CD4-positive, alpha-beta T cell treated with Interleukin-17A for 4 hours (primary cell): ENCODE results near the gene SERTAD1.
"Not testable (repeated sequence)": the region's sequence is repeated elsewhere in the genome, so short reads cannot be mapped to it uniquely, and the experiment has no call there.

ENCODE experiments used
- DNase-seq: peaks from one replicate; pipeline ENCODE4 v3.0.0-alpha.2; 2020; ENCODE audit warnings: mixed read lengths

Gene SERTAD1

DNA sequence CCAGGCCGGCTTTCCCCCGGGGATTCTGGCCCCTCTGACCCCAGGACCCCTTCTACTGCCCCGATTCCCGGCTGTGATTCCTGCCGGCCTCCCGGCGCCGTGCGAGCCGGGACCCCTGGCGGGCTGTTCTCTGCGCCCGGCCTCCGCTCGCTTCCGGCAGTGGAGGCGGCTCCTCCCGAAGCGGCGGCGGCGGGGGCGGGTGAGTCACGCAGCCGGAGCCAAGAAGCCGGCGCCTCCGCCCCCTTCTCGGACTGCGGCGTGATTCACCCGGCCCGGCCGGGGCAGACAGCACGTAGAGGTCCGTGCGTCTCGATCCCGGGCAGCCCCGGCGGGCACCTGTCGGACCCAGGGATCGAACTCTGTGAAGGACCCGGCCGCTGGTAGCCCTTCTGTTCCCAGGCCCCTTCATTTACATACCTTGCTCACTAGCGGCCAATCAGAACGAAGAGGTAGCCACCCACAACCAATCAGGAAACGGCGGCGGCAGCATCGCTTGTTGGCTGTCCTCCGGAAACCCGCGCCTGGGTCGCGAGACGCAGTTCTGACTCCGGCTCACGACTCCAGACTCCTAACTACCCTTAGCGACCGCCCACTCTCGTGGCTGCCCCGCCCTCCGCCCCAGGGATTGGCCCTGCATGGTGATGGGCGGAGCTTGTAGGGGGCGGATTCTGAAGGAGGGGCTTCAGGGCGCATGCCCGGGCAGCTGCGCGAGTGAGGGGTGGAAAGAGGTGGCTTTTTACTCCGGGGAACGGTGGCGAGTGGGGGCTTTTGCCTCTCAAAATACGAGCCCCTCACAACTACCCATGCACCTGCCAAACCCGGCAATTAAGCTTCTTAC, at the start of gene SERTAD1:
Gene SERTAD1, minus strand, starts transcription at position 543 of the 838 bp plus-strand sequence. CDS start 2,446 bp downstream, outside the sequence.
- DNase-seq: peak; percentile 100

DNA sequence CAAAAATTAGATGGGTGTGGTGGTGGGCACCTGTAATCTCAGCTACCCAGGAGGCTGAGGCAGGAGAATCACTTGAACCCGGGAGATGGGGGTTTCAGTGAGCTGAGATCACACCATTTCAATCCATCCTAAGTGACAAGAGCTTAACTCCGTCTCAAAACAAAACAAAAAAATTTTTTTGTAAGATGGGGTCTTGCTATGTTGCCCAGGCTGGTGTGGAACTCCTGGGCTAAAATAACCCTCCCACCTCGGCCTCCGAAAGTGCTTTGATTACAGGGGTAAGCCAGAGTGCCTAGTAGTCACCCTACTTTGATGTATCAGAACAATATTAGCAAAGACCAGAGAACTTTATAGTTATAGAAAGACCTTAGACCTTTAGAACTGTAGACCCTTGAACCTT, 48.9 kb upstream of the SERTAD1 start:
- no peak for DNase-seq

- no peak for DNase-seq
These were observed 46.7 kb upstream of the SERTAD1 start for GRCh38 chr19:40472516-40472915.

DNA sequence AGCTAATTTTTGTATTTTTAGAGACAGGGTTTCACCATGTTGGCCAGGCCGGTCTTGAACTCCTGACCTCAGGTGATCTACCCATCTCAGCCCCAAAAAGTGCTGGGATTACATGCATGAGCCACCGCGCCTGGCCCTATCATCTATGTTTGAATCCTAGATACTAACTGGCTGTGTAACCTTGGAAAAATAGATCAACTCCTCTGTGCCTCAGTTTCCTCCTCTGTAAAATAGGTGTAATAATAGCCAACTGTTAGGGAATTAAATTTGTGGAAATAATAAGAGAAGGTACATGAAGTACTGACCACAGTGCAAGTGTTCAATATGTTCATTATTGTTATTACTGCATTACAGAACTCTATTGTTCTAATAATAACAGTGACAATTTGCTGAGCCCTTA, 45.3 kb upstream of the SERTAD1 start:
- no peak for DNase-seq

DNA sequence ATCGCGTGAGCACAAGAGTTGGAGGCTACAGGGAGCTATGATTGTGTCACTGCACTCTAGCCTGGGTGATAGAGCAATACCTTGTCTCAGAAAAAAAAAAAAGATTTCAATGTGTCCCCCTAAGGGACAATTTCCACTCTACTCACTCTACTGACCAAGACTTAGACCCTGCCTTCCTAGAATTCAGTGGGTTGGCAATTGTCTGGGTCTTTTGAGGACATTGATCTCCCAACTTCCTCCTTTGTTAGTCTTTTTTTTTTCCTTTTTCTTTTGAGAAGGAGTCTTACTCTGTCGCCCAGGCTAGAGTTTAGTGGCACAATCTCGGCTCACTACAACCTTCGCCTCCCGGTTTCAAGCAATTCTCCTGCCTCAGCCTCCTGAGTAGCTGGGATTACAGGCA, 43.2 kb upstream of the SERTAD1 start:
- no peak for DNase-seq

DNA sequence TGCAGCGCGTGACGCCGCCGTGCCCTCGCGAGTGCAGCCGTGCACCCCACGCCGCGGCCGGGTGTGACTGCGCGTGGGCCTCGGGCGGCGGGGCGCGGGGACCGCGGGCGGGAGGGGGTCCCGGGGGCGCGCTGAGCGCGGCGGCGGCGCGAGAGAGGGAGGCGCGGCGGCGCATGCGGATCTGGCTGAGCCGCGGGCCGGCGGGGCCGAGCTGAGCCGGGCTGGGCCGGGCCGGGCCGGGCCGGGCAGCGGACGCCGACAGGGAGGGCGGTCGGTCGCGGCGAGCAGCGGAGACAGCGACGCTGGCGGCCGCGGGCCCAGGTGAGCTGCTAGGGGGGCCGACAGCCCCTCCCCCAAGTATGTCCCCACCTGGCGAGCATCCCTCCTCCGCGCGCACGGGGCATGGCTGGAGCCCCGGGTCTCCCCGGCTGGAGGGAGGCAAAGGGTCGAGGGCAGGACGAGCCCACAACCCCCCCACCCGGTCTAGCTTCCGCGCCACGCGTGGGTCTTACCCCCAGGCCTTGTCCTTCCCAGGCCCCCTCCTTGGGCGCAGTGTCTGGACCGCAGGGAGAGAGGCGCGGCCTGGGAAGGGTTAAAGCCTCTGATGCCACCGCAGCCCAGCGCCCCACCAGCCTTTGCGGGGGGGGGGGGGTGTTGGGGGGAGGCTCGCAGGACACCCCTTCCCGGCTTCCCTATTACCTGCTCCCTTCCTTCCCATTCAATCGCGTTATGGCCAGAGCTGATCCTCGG, 41.4 kb upstream of the SERTAD1 start, which contains the start of gene SPTBN4:
Gene SPTBN4, plus strand, starts transcription at position 17 of the 750 bp plus-strand sequence. CDS start 5,621 bp downstream, outside the sequence.
- peak; percentile 6 for DNase-seq

- DNase-seq: peak; percentile 31
These were observed 40.6 kb upstream of the SERTAD1 start for GRCh38 chr19:40466219-40466984.

- DNase-seq: peak; percentile 100
These were observed 39.9 kb upstream of the SERTAD1 start, which contains the start of gene BLVRB for GRCh38 chr19:40465557-40466218. Gene BLVRB (minus strand): TSS chr19:40465745. CDS start chr19:40465688, 57 bp downstream.

GRCh38 chr19:40465025-40465556, 39.3 kb upstream of the SERTAD1 start:
- no peak for DNase-seq

- DNase-seq: peak; percentile 83
These were observed 38.5 kb upstream of the SERTAD1 start for GRCh38 chr19:40464059-40465024.

DNA sequence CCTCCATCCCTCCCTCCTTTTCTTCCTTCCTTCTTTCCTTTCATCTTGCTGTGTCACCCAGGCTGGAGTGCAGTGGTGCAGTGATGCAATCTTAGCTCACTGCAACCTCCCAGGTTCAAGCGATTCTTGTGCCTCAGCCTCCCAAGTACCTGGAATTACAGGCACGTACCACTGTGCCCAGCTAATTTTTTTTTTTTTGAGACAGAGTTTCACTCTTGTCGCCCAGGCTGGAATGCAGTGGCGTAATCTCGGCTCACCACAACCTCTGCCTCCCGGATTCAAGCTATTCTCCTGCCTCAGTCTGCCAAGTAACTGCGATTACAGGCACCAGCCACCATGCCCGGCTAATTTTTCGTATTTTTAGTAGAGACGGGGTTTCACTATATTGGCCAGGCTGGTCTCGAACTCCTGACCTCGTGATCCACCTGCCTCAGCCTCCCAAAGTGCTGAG, 37.8 kb upstream of the SERTAD1 start:
- DNase-seq: not testable (repeated sequence)

GRCh38 chr19:40461669-40462221, 36.0 kb upstream of the SERTAD1 start:
- DNase-seq: no peak

- DNase-seq: no peak
These were observed 34.4 kb upstream of the SERTAD1 start for GRCh38 chr19:40460185-40460584.

DNA sequence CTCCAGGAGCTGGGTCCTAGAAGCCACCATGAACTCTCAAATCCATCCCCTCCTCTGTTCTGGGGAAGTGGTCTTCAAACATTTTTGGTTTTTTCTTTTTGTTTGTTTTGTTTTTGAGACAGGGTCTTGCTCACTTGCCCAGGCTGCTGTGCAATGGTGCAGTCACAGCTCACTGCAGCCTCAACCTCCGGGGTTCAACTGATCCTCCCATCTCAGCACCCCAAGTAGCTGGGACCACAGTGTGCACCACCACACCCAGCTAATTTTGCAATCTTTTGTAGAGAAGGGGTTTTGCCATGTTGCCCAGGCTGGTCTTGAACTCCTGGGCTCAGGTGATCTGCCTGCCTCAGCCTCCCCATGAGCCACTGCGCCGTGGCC, 32.8 kb upstream of the SERTAD1 start:
- DNase-seq: no peak

DNA sequence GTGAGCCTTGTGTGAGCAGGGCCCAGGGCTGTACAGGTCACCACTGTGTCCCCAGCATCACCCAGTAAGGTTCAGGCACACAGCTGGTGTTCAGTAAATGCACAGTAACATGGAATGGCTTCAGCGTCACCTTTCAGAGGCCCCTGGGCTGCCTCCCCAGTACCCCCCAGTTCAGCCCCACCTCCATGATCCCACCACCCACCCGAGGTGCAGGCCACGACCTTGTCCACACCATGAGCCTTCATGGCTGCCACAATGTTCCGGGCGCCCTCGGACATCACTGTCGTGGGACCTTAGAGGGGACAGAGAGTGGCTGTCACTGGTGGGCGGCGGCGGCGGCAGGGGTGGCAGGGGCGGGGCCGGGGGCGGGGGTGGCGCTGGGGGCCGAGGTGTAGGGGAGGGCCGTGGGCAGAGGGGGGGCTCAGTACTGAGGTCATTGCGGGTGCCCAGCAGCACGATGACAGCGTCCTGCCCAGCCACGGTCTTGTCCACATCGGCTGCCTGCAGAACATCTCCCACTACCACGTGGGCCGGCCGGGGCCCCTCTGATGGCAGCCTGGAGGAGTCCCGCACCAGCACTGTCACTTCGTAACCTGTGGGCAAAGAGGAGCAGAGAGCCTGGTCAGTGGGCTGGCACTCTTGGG, 32.3 kb upstream of the SERTAD1 start:
- DNase-seq: no peak

DNA sequence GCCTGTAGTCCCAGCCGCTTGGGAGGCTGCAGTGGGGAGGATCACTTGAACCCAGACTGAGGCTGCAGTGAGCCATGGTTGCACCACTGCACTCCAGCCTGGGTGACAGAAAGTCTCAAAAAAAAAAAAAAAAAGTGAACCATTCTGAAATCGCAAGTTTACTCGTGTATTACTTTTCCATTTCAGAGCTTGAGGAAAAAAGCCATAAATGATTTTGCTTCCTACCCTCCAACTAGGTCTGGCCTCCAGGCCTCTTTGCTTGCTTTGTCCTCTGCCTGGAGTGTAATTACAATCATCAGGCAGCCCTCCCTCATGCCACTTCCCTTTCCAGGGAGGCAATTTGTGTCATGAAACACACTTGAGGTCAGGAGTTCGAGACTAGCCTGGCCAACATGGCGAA, 31.3 kb upstream of the SERTAD1 start:
- DNase-seq: no peak

DNA sequence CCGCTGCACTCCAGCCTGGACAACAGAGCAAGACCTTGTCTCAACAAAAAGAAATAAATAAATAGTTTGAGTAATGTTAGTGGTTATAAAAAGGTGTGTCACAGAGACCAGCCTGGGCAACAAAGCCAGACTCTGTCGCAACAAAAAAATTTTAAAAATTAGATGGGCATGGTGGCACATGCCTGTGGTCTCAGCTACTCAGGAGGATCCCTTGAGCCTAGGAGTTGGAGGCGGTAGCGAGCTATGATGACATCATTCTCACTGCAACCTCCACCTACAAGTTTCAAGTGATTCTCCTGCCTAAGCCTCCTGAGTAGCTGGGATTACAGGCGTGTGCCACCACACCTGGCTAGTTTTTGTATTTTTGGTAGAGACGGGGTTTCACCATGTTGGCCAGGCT, 28.2 kb upstream of the SERTAD1 start:
- DNase-seq: not testable (repeated sequence)

GRCh38 chr19:40453151-40453735, 27.5 kb upstream of the SERTAD1 start:
- no peak for DNase-seq

DNA sequence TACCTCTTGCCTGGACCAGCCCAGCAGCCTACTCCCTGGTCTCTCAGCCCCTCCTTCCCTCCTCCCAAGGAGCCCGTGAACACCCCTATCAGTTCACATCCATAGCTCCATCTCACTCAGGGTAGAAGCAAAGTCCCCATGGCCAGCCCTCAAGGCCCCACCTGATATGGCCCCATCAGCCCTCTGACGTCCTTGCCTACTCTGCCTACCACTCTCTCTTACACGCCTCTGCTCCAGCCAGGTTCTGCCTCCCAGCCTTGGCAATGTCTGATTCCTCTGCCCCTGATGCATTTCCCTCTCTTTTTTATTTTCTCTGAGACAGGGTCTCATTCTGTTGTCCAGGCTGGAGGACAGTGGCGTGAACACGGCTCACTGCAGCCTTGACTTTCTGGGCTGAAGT, 26.2 kb upstream of the SERTAD1 start:
- no peak for DNase-seq

GRCh38 chr19:40450664-40451063, 24.9 kb upstream of the SERTAD1 start:
- no peak for DNase-seq
